HepG2 (cell line): Measurements from ENCODE around the gene TMEM250. TPM values are rescaled to one million over a fixed set of nuclear protein-coding genes. Genes with fewer than 3 reads are reported as not detected.

ENCODE experiments used
- E2F5 ChIP-seq: sonication (generic); formaldehyde crosslinking; conservative IDR thresholded peaks from 2 replicates; pipeline ENCODE4 v1.4.0; 2020; ENCODE audit warnings: missing genetic modification reagents
- FOXK1 ChIP-seq: sonication (generic); formaldehyde crosslinking; IDR thresholded peaks from 2 replicates; pipeline ENCODE4 v1.4.0; 2020; ENCODE audit warnings: low read depth, missing genetic modification reagents, borderline replicate concordance
- NFATC3 ChIP-seq: sonication (generic); formaldehyde crosslinking; IDR thresholded peaks from 2 replicates; pipeline ENCODE4 v1.5.1; 2020; ENCODE audit warnings: mild to moderate bottlenecking, missing genetic modification reagents
- PRDM15 ChIP-seq: sonication (generic); formaldehyde crosslinking; IDR thresholded peaks from 2 replicates; pipeline ENCODE4 v1.4.0; 2020; ENCODE audit warnings: missing genetic modification reagents
- SMARCC2 ChIP-seq: fragments of 450-650 bp; IDR thresholded peaks from 2 replicates; pipeline ENCODE4 v1.6.1; 2017; ENCODE audit warnings: antibody characterized with exemption, mild to moderate bottlenecking
- STAT5B ChIP-seq: sonication (generic); formaldehyde crosslinking; IDR thresholded peaks from 2 replicates; pipeline ENCODE4 v1.4.0; 2020; ENCODE audit warnings: missing genetic modification reagents
- TAF15 ChIP-seq: fragments of 200-400 bp; formaldehyde crosslinking; IDR thresholded peaks from one replicate; pipeline ENCODE4 v1.6.1; 2018; ENCODE audit warnings: mild to moderate bottlenecking, low read depth, low read length; ENCODE audit not compliant: poor library complexity, severe bottlenecking
- ZHX1 ChIP-seq: sonication (generic); formaldehyde crosslinking; IDR thresholded peaks from 2 replicates; pipeline ENCODE4 v1.8.1; 2022; ENCODE audit warnings: low read depth, mild to moderate bottlenecking, missing genetic modification reagents
- ZMYM3 ChIP-seq: sonication (generic); formaldehyde crosslinking; IDR thresholded peaks from 2 replicates; pipeline ENCODE4 v1.5.1; 2020; ENCODE audit warnings: mild to moderate bottlenecking, missing genetic modification reagents
- ZNF383 ChIP-seq: sonication (generic); formaldehyde crosslinking; IDR thresholded peaks from 2 replicates; pipeline ENCODE4 v1.4.0; 2020; ENCODE audit warnings: missing genetic modification reagents, mild to moderate bottlenecking, borderline replicate concordance
- ZNF432 ChIP-seq: sonication (generic); formaldehyde crosslinking; IDR thresholded peaks from 2 replicates; pipeline ENCODE4 v1.5.0; 2020; ENCODE audit warnings: missing genetic modification reagents, mild to moderate bottlenecking, borderline replicate concordance
- ZNF512 ChIP-seq: sonication (generic); formaldehyde crosslinking; IDR thresholded peaks from 2 replicates; pipeline ENCODE4 v1.4.0; 2020; ENCODE audit warnings: mild to moderate bottlenecking, missing genetic modification reagents
- polyA plus RNA-seq, 8 experiments: library from polyadenylated mRNA; depleted of rRNA in 3 of 8; stranded (reverse) in 7 of 8; unstranded in 1 of 8; fragments of >200 nt; fragmentation: Illumina TruSeq in 4 of 8; extraction: Trizol in 4 of 8; gene quantifications; 2 replicates each; pipeline versions ENCODE4 v1.2.1 to v1.2.3, GENCODE V29; 2011 to 2016; ENCODE audit warnings: low read depth in 4 of 8, missing spikeins in 1 of 8, mixed read lengths in 1 of 8; ENCODE audit not compliant: insufficient read depth in 1 of 8
- total RNA-seq, 5 experiments: library from RNA; depleted of rRNA; stranded (reverse); fragments of >200 nt; fragmentation: Illumina TruSeq; extraction: Trizol; gene quantifications; 2 replicates each; pipeline ENCODE4 v1.2.3, GENCODE V29; 2016; ENCODE audit warnings: low read depth in 1 of 5
- TF ChIP-seq, protein P1 (sequence below): sonication (generic); formaldehyde crosslinking; IDR thresholded peaks from 2 replicates; pipeline ENCODE4 v1.5.0; 2020; ENCODE audit warnings: mild to moderate bottlenecking, missing genetic modification reagents
- TF ChIP-seq, protein P2 (sequence below): IDR thresholded peaks from 2 replicates; pipeline ENCODE4 v1.6.1; 2012; ENCODE audit warnings: low read depth, low read length, improper control_type of control experiment

Gene TMEM250
- total and polyA plus RNA-seq, 2 of the 13 experiments (the other 11 are each of a cell fraction or from before 2014, with no cell fraction given) = 5.5 to 13.9 TPM

GRCh38 chr9:136133191-136133958, 14.7 kb upstream of the TMEM250 start (continued):
- no peak for TF ChIP-seq PRDM15 (CRISPR knock-in tag)
- TF ChIP-seq ZHX1 (CRISPR knock-in tag) = no peak
- no peak for TF ChIP-seq TAF15
- no peak for TF ChIP-seq E2F5 (CRISPR knock-in tag)
- TF ChIP-seq FOXK1 (CRISPR knock-in tag) = no peak
- TF ChIP-seq, protein P1, sequence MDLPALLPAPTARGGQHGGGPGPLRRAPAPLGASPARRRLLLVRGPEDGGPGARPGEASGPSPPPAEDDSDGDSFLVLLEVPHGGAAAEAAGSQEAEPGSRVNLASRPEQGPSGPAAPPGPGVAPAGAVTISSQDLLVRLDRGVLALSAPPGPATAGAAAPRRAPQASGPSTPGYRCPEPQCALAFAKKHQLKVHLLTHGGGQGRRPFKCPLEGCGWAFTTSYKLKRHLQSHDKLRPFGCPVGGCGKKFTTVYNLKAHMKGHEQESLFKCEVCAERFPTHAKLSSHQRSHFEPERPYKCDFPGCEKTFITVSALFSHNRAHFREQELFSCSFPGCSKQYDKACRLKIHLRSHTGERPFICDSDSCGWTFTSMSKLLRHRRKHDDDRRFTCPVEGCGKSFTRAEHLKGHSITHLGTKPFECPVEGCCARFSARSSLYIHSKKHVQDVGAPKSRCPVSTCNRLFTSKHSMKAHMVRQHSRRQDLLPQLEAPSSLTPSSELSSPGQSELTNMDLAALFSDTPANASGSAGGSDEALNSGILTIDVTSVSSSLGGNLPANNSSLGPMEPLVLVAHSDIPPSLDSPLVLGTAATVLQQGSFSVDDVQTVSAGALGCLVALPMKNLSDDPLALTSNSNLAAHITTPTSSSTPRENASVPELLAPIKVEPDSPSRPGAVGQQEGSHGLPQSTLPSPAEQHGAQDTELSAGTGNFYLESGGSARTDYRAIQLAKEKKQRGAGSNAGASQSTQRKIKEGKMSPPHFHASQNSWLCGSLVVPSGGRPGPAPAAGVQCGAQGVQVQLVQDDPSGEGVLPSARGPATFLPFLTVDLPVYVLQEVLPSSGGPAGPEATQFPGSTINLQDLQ (CRISPR knock-in tag) = no peak
- TF ChIP-seq, protein P2, sequence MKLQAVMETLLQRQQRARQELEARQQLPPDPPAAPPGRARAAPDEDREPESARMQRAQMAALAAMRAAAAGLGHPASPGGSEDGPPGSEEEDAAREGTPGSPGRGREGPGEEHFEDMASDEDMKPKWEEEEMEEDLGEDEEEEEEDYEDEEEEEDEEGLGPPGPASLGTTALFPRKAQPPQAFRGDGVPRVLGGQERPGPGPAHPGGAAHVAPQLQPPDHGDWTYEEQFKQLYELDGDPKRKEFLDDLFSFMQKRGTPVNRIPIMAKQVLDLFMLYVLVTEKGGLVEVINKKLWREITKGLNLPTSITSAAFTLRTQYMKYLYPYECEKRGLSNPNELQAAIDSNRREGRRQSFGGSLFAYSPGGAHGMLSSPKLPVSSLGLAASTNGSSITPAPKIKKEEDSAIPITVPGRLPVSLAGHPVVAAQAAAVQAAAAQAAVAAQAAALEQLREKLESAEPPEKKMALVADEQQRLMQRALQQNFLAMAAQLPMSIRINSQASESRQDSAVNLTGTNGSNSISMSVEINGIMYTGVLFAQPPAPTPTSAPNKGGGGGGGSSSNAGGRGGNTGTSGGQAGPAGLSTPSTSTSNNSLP = no peak
- no peak for TF ChIP-seq ZMYM3 (CRISPR knock-in tag)
- TF ChIP-seq ZNF383 (CRISPR knock-in tag) = no peak
- no peak for TF ChIP-seq ZNF512 (CRISPR knock-in tag)
- no peak for TF ChIP-seq NFATC3 (CRISPR knock-in tag)
- no peak for TF ChIP-seq SMARCC2
- TF ChIP-seq ZNF432 (CRISPR knock-in tag) = no peak
- no peak for TF ChIP-seq STAT5B (CRISPR knock-in tag)
